Cardiac muscle cell (in vitro differentiated cells and primary cell): ENCODE data around the gene RGS8. TPM values are rescaled to one million over a fixed set of nuclear protein-coding genes. Genes with fewer than 3 reads are reported as not detected.

Source experiments
- DNase-seq, 2 donors: peaks; one replicate each; pipeline versions ENCODE4 v3.0.0 to v3.0.0-alpha.2; 2010 to 2017; ENCODE audit warnings: low read depth in 1 of 2, low spot score in 1 of 2
- H3K27ac ChIP-seq: fragments of 200-600 bp; sonication (generic); 2 replicates; pipeline ENCODE4 v1.5.1; 2016
- H3K27me3 ChIP-seq: fragments of 200-600 bp; sonication (generic); 2 replicates; pipeline ENCODE4 v1.6.0; 2016; ENCODE audit warnings: control low read depth
- H3K36me3 ChIP-seq: fragments of 200-600 bp; sonication (generic); 2 replicates; pipeline ENCODE4 v1.5.1; 2016; ENCODE audit warnings: control low read depth
- H3K4me1 ChIP-seq: fragments of 200-600 bp; sonication (generic); 2 replicates; pipeline ENCODE4 v1.8.1; 2017; ENCODE audit warnings: low read depth, mild to moderate bottlenecking, mixed run types
- H3K4me3 ChIP-seq: fragments of 200-600 bp; sonication (generic); 2 replicates; pipeline ENCODE4 v1.5.1; 2016; ENCODE audit warnings: mild to moderate bottlenecking
- H3K9me3 ChIP-seq: fragments of 200-600 bp; sonication (generic); 2 replicates; pipeline ENCODE4 v1.5.1; 2017; ENCODE audit warnings: low read depth, mild to moderate bottlenecking, control low read depth
- polyA plus RNA-seq: library from polyadenylated mRNA; unstranded; fragments of >200 nt; fragmentation: Nextera tagmentation; extraction: Ambion mirVana; gene quantifications from 2 replicates; pipeline ENCODE4 v1.2.1, GENCODE V29; 2016
- total RNA-seq: library from RNA; depleted of rRNA; stranded (reverse); fragments of >200 nt; gene quantifications from 2 replicates; pipeline ENCODE4 v1.2.3, GENCODE V29; 2016
- TF ChIP-seq, protein P1 (sequence below): IDR thresholded peaks from 2 replicates; pipeline ENCODE4 v1.5.1; 2012; ENCODE audit warnings: low read depth, mild to moderate bottlenecking, low read length

Gene RGS8
- total and polyA plus RNA-seq, 2 experiments from 2014 or later = 2.2 TPM; not detected in 1

DNA sequence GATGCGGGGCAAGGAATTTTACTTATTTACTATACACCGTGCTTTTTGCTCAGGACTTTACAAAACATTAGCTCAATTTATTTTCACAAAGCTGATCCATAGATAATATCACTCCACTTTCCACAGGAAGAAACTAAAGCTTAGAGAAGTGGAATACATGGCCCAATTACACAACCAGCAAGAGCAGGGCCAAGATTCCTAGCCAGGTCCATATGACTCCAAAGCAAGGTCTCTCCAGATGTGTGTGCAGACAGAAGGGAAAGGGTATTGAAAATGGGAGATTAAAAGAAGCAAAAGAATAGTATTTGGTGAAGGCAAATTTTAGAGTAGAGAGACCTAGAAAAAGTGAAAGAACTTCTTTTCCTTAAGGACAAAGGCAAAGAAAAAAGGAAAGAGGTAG lies 30.4 kb downstream of the RGS8 start:
- Histone ChIP-seq H3K27ac (no peak overlapping the region), H3K9me3 (no peaks in the 10 kb centered on the region), H3K27me3 (no peaks in the 10 kb centered on the region), H3K4me1 (no peaks in the 10 kb centered on the region), H3K4me3 (no peak overlapping the region), H3K36me3 (no peaks in the 10 kb centered on the region)
- no peak for DNase-seq
- TF ChIP-seq, protein P1, sequence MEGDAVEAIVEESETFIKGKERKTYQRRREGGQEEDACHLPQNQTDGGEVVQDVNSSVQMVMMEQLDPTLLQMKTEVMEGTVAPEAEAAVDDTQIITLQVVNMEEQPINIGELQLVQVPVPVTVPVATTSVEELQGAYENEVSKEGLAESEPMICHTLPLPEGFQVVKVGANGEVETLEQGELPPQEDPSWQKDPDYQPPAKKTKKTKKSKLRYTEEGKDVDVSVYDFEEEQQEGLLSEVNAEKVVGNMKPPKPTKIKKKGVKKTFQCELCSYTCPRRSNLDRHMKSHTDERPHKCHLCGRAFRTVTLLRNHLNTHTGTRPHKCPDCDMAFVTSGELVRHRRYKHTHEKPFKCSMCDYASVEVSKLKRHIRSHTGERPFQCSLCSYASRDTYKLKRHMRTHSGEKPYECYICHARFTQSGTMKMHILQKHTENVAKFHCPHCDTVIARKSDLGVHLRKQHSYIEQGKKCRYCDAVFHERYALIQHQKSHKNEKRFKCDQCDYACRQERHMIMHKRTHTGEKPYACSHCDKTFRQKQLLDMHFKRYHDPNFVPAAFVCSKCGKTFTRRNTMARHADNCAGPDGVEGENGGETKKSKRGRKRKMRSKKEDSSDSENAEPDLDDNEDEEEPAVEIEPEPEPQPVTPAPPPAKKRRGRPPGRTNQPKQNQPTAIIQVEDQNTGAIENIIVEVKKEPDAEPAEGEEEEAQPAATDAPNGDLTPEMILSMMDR = no peak

DNA sequence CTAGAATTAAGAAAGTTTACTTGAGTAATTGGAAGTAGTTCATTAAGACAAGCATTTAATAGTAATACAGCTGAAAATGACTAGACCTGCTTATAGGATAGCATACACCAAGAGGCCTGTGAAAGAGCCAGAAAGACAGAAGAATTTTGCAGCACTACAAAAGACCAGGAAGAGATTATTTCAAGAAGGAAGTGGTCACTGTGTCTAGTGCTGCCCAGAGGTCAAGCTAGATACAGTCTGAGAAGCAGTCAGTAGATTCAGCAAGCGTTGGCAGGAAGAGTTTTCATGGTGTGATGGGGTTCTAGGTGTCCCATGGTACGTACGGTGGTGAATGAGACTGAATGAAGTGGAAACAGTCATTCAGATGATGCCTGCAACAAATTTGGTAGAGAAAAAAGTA lies 31.5 kb downstream of the RGS8 start:
- H3K4me3 ChIP-seq = no peak overlapping the region
- H3K36me3 ChIP-seq = no peaks in the 10 kb centered on the region
- H3K9me3 ChIP-seq = no peaks in the 10 kb centered on the region
- H3K27ac ChIP-seq = no peak overlapping the region
- TF ChIP-seq, protein P1 = no peak
- no peaks in the 10 kb centered on the region for H3K27me3 ChIP-seq
- DNase-seq = no peak
- H3K4me1 ChIP-seq = no peaks in the 10 kb centered on the region

- Histone ChIP-seq H3K9me3 (no peaks in the 10 kb centered on the region), H3K4me3 (no peak overlapping the region), H3K27me3 (no peaks in the 10 kb centered on the region), H3K27ac (no peak overlapping the region), H3K36me3 (no peaks in the 10 kb centered on the region), H3K4me1 (no peaks in the 10 kb centered on the region)
- TF ChIP-seq, protein P1 = no peak
- no peak for DNase-seq
Measured at GRCh38 chr1:182651339-182651724, 33.1 kb downstream of the RGS8 start.

- Histone ChIP-seq H3K27me3 (no peaks in the 10 kb centered on the region), H3K4me3 (no peak overlapping the region), H3K27ac (no peak overlapping the region), H3K9me3 (no peaks in the 10 kb centered on the region), H3K4me1 (no peaks in the 10 kb centered on the region), H3K36me3 (no peaks in the 10 kb centered on the region)
- DNase-seq = no peak
- TF ChIP-seq, protein P1 = no peak
Measured at GRCh38 chr1:182650678-182651338, 33.6 kb downstream of the RGS8 start.

DNA sequence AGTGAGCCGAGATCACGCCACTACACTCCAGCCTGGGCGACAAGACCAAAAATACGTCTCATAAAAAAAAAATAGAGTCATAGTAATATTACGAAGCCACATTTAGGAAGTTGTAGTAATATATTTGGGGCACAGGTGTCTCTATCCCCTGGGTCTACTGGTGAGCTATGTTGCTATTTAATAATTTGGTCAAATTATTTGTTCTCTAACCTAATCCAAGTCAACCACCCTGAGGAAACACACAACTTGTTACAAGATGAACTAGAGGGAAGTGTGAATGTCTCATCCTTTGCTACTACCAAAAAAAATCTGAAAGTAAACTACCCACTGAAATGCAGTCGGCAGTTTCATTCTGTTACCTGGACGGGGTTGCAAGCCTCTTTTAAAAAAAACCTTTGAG lies 35.3 kb downstream of the RGS8 start:
- DNase-seq = no peak
- Histone ChIP-seq H3K4me1 (no peaks in the 10 kb centered on the region), H3K27me3 (no peaks in the 10 kb centered on the region), H3K27ac (no peak overlapping the region), H3K9me3 (no peaks in the 10 kb centered on the region), H3K36me3 (no peaks in the 10 kb centered on the region), H3K4me3 (no peak overlapping the region)
- TF ChIP-seq, protein P1 = no peak

DNA sequence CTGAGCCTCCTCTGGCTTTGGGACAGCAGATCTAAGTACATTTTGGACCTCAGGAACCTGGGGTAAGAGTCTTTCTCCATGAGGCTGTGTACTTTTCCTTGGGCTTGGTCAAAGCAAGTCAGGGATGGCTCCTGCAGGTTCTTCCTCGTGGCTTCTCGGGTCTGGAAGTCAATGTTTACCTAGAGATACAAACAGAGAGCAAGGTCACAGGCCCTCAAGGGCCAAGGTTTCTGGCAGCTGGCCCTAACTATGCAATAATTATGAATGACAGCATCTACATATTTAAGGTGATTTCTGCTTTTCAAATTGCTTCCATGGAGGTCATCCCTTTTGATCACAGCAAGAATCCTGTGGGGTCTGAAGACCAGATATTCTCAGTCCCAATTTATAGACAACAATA lies 37.6 kb downstream of the RGS8 start:
- TF ChIP-seq, protein P1 = no peak
- Histone ChIP-seq H3K4me1 (no peaks in the 10 kb centered on the region), H3K9me3 (no peaks in the 10 kb centered on the region), H3K27ac (no peak overlapping the region), H3K36me3 (no peaks in the 10 kb centered on the region), H3K4me3 (no peak overlapping the region), H3K27me3 (no peaks in the 10 kb centered on the region)
- DNase-seq = no peak
